ENCODE results near the gene SLC39A8.

SLC39A8 gene

DNA sequence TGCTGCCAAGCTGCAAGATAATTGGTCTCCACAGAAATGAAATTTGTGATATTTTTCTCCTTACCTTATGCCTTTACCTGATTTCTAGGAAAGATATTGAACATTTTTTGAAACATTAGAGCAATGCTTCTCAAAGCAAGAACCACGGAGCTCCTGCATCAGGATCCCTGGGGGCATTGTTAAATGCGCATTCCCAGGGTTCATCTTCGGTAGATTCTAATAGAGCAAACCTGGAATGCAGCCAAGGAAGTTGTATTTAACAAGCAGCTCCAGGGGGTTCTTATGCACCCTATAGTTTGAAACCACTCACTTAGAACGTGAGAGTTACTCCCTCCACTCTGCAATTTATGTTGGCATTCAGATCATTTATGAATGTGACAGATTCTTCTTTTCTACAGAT, 126.2 kb downstream of the SLC39A8 start:
- FAIRE-seq, result no peak

DNA sequence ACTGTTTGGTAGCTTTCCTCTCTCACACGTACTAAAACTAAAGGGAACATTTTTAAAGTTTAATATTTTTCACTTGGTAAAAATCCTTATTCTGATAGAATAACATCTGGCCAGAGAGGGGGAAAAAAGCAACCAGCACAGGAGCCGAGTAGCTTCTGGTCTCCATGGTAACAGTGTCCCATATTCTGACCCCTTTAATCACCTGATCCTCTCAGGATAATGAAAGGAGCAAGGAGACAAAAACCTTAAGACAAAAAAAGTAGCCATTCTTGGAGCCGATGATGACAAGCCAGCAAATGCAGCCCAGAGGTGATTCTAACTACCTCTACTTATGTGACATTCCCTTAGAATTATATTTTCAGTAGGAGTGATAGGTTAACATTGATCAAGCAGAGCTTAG, 126.6 kb downstream of the SLC39A8 start:
- no peak for FAIRE-seq

DNA sequence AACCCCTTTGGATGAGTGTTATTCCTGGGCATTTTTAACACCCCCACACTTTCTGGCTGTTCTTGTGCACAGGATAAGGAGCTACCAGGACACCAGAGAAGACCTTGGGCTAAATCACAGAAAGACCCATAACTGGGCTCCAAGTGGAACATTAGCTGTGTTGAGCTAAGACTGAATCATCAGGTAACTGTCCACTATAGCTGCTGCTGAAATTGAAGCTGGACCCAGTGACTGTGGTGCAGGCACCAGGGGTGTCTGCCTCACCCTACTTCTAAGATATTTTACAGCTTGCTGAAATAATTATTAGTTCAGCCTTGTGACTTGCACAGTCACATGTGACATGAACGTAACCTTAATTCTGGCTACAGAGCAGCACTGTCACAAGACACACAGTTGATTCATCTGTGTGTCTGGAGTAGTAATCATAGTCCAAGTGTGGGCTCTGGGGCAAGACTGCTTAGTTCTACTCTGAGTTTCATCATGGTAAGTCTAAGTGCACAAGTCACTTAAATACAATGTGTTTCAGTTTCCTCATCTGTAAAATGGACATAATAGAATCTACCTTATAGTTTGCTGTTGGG, 127.4 kb downstream of the SLC39A8 start:
- no peak for FAIRE-seq

DNA sequence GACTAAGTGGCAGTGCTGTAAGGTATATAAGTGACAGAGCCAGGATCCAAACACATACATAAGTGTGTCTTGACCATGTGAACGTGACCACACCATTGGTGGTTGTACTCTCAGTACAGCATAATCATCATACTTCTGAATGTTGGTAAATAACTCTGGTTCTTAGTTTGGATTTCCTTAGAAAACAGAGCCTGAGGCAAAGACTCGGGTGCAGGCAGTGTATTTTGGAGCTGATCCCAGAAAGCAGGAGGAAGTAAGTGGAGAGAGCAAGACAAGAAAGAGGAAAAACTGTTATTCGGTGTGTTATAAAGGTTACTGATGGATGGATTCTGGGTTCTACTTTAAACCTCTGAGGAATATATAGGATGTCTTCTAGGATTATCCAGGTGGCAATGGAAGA, 127.9 kb downstream of the SLC39A8 start:
- FAIRE-seq, result no peak

DNA sequence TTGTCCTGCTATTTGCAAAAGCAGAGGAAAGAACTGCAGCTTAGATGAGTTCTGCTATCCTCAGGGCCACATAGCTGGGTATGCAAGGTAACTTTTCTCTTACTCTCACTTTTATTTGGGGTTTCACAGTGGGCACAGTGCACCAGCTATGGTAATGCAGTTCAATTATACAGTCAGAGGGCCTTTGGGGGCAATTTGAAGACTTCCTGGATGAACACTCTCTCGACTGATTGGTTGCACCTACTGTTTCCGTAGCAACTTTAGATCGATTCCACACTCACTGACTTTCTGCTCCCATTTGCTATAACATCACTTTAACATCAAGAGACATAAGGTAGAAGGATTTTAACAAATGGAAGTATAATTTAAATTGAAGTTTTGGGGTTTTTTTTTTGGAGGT, 128.6 kb downstream of the SLC39A8 start:
- FAIRE-seq, result no peak

DNA sequence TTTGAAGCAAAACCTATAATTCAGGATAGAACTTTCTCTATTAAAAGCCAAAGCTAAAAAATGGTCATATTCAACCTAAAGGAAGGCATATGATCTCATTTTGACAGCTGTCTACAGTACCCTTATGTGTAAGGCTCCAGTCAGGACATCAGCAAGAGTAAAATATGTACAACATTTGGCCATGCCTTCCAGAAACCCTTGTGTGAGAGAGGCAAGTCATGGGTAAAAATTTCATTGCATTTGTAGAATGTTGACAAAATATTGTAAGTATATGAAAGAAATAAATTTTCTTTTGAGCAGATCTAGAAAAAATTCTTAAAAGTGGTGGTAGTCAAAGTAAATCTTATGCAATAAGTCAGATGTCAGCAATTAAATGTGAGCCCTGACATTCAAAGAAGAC, 132.3 kb downstream of the SLC39A8 start:
- FAIRE-seq, result no peak
